K562 (cell line): Measurements from ENCODE around the gene LRRC4C. TPM values are rescaled to one million over a fixed set of nuclear protein-coding genes. Genes with fewer than 3 reads are reported as not detected.

Source experiments
- ATAC-seq: fragments of 200-7000 bp; cut with Tn5 transposase; 3 replicates; pipeline ENCODE4 v1.9.1; 2020; ENCODE audit warnings: moderate library complexity
- BruUV-seq: library from RNA; stranded (reverse); fragments of 400-500 nt; replicated peaks from 2 replicates; lab custom pipeline; 2021; lab: Mats Ljungman, UMichigan
- CTCF ChIA-PET: fragments of 300-600 bp; formaldehyde crosslinking; extraction: SDS; loops from one replicate; lab custom pipeline; 2021; ENCODE audit warnings: low intra/inter-chr PET ratio; lab: Yijun Ruan, JAX
- POLR2A ChIA-PET: fragments of 300-600, 350-650 bp; sonication (Branson Sonifier 250); formaldehyde crosslinking; extraction: SDS; loops from one replicate; lab custom pipeline; 2021; ENCODE audit warnings: antibody characterized with exemption, inconsistent platforms; lab: Yijun Ruan, JAX
- DNase-seq, 4 experiments: peaks; one replicate each; pipeline versions ENCODE4 v3.0.0 to v3.0.0-alpha.2; 2011 to 2018; ENCODE audit warnings: low spot score in 3 of 4, mixed read lengths in 3 of 4; ENCODE audit errors: extremely low read depth in 1 of 4
- FAIRE-seq: peaks from 2 replicates; lab custom pipeline; 2011; peaks lifted over from hg19 to GRCh38; lab: Jason Lieb, UNC
- H2AFZ ChIP-seq: 2 replicates; pipeline ENCODE4 v1.6.0; 2011; ENCODE audit warnings: low read depth, low read length, control low read depth, inconsistent platforms
- H3K27ac ChIP-seq: fragments of 200-600 bp; 3 replicates; pipeline ENCODE4 v1.8.0; 2011; ENCODE audit warnings: low read depth, mild to moderate bottlenecking, control low read depth, inconsistent platforms, low read length, moderate library complexity, mixed read lengths; ENCODE audit errors: extremely low read depth
- H3K27me3 ChIP-seq, 2 experiments: fragments of 300-600 bp in 1 of 2; 2 replicates in 1 of 2; 3 replicates in 1 of 2; pipeline versions ENCODE4 v1.6.0 to v1.8.0; 2011; ENCODE audit warnings: inconsistent platforms in 2 of 2, low read length in 2 of 2, mild to moderate bottlenecking in 1 of 2, mixed read lengths in 1 of 2, moderate library complexity in 1 of 2; ENCODE audit not compliant: control insufficient read depth in 2 of 2, insufficient read depth in 2 of 2
- H3K36me3 ChIP-seq: fragments of 300-600 bp; 3 replicates; pipeline ENCODE4 v1.8.0; 2011; ENCODE audit warnings: mild to moderate bottlenecking, low read length, inconsistent platforms; ENCODE audit not compliant: control insufficient read depth, insufficient read depth
- H3K4me1 ChIP-seq, 2 experiments: fragments of 200-600 bp in 1 of 2; replicated peaks in 1 of 2; 2 replicates in 1 of 2; 3 replicates in 1 of 2; pipeline versions ENCODE4 v1.5.1 to v1.8.0; 2011; ENCODE audit warnings: inconsistent platforms in 2 of 2, low read length in 2 of 2, mild to moderate bottlenecking in 1 of 2, mixed read lengths in 1 of 2, moderate library complexity in 1 of 2; ENCODE audit not compliant: control insufficient read depth in 2 of 2, insufficient read depth in 2 of 2
- H3K4me2 ChIP-seq: 2 replicates; pipeline ENCODE4 v1.6.1; 2011; ENCODE audit warnings: low read length, control low read depth, inconsistent platforms, mixed read lengths; ENCODE audit not compliant: insufficient read depth
- H3K4me3 ChIP-seq: fragments of 200-600 bp; sonication (generic), shearing (Covaris generic); 2 replicates; pipeline ENCODE4 v1.5.1; 2016; ENCODE audit warnings: control low read depth, inconsistent platforms
- H3K79me2 ChIP-seq: fragments of 200-600 bp; 3 replicates; pipeline ENCODE4 v1.8.0; 2011; ENCODE audit warnings: low read length, inconsistent platforms; ENCODE audit not compliant: control insufficient read depth, insufficient read depth
- H3K9ac ChIP-seq, 2 experiments: 2 replicates each; pipeline versions ENCODE4 v1.6.0 to v1.6.1; 2011; ENCODE audit warnings: low read depth in 2 of 2, low read length in 2 of 2, control low read depth in 1 of 2, inconsistent platforms in 1 of 2, mild to moderate bottlenecking in 1 of 2, mixed read lengths in 1 of 2; ENCODE audit not compliant: insufficient read depth in 1 of 2
- H3K9me1 ChIP-seq: one replicate; pipeline ENCODE4 v1.6.0; 2011; ENCODE audit warnings: inconsistent platforms, mild to moderate bottlenecking, low read length, moderate library complexity; ENCODE audit not compliant: control insufficient read depth, insufficient read depth
- H3K9me3 ChIP-seq: replicated peaks from 2 replicates; pipeline ENCODE4 v1.5.1; 2011; ENCODE audit warnings: low read depth, low read length, inconsistent platforms; ENCODE audit not compliant: control insufficient read depth, insufficient read depth
- H4K20me1 ChIP-seq: replicated peaks from 2 replicates; pipeline ENCODE4 v1.6.1; 2011; ENCODE audit warnings: low read length, inconsistent platforms, mixed read lengths; ENCODE audit not compliant: control insufficient read depth, insufficient read depth
- ATF7 ChIP-seq: fragments of 450-650 bp; IDR thresholded peaks from 2 replicates; pipeline ENCODE4 v1.7.1; 2014; ENCODE audit warnings: mild to moderate bottlenecking, moderate library complexity
- BRD9 ChIP-seq: fragments of 450-650 bp; IDR thresholded peaks from 2 replicates; pipeline ENCODE4 v1.6.1; 2018; ENCODE audit warnings: low read depth; ENCODE audit not compliant: partially characterized antibody
- ETV6 ChIP-seq, 3 experiments: fragments of 150-350 bp in 1 of 3; sonication (generic) in 1 of 3; formaldehyde crosslinking in 1 of 3; IDR thresholded peaks; 2 replicates each; pipeline versions ENCODE4 v1.6.1 to v1.8.0; 2014 to 2022; ENCODE audit warnings: borderline replicate concordance in 2 of 3, low read depth in 2 of 3, antibody characterized with exemption in 1 of 3, low read length in 1 of 3, mild to moderate bottlenecking in 1 of 3, missing genetic modification reagents in 1 of 3
- FOS ChIP-seq: IDR thresholded peaks from 3 replicates; pipeline ENCODE4 v1.6.1; 2011; ENCODE audit not compliant: insufficient read length; ENCODE audit errors: extremely low read depth
- GTF2A2 ChIP-seq: IDR thresholded peaks from 2 replicates; pipeline ENCODE4 v1.6.1; 2016; ENCODE audit warnings: mild to moderate bottlenecking, missing genetic modification characterization, missing compliant biosample characterization
- IRF2 ChIP-seq: sonication (generic); formaldehyde crosslinking; IDR thresholded peaks from 2 replicates; pipeline ENCODE4 v1.8.1; 2022; ENCODE audit warnings: mild to moderate bottlenecking, missing genetic modification reagents
- MBD1 ChIP-seq: fragments of 250-450 bp; sonication (Bioruptor Pico); IDR thresholded peaks from 2 replicates; pipeline ENCODE4 v1.8.0; 2022; ENCODE audit warnings: inconsistent platforms
- PBX2 ChIP-seq, 2 experiments: IDR thresholded peaks in 1 of 2; conservative IDR thresholded peaks in 1 of 2; 2 replicates each; pipeline ENCODE4 v1.6.1; 2016; ENCODE audit warnings: low read depth in 2 of 2, mild to moderate bottlenecking in 1 of 2, missing compliant biosample characterization in 1 of 2, missing genetic modification characterization in 1 of 2, moderate library complexity in 1 of 2
- SAFB ChIP-seq: fragments of 200-400 bp; formaldehyde crosslinking; IDR thresholded peaks from 2 replicates; pipeline ENCODE4 v1.6.1; 2017; ENCODE audit warnings: low read depth, low read length, borderline replicate concordance
- TCF7 ChIP-seq: sonication (generic); IDR thresholded peaks from 2 replicates; pipeline ENCODE4 v1.6.1; 2016; ENCODE audit warnings: antibody characterized with exemption, borderline replicate concordance
- ZHX1 ChIP-seq: fragments of 150-350 bp; conservative IDR thresholded peaks from 2 replicates; pipeline ENCODE4 v1.6.1; 2014; ENCODE audit warnings: low read length
- ZNF143 ChIP-seq: sonication (generic); formaldehyde crosslinking; IDR thresholded peaks from 2 replicates; pipeline ENCODE4 v1.9.0; 2022; ENCODE audit warnings: mild to moderate bottlenecking, missing genetic modification reagents
- ZNF511 ChIP-seq: sonication (generic); formaldehyde crosslinking; IDR thresholded peaks from 2 replicates; pipeline ENCODE4 v1.8.0; 2022; ENCODE audit warnings: mild to moderate bottlenecking, missing genetic modification reagents
- WGBS: fragments of 100-300 bp; shearing (Covaris generic); methylation state at CpG from one replicate; pipeline ENCODE4 v1.1.6; 2016; ENCODE audit warnings: low coverage, mixed read lengths; ENCODE audit not compliant: insufficient coverage; ENCODE audit errors: missing lambda C conversion rate; 5-methylcytosine and 5-hydroxymethylcytosine counted together
- in situ Hi-C: fragments of 300-500 bp; cut with MboI; formaldehyde crosslinking; loops from 4 replicates; pipeline ENCODE4 v1.15.0; 2018; ENCODE audit warnings: inconsistent platforms, mixed read lengths
- intact Hi-C: fragments of 100-400 bp; cut with micrococcal nuclease; formaldehyde crosslinking; loops from 2 replicates; pipeline ENCODE4 v1.14.2; 2022
- polyA plus RNA-seq, 8 experiments: library from polyadenylated mRNA; depleted of rRNA in 4 of 8; stranded (reverse) in 5 of 8; unstranded in 3 of 8; fragments of >200 nt; fragmentation: Nextera tagmentation in 2 of 8; fragmentation: Illumina TruSeq in 1 of 8; extraction: Ambion mirVana in 2 of 8; extraction: Trizol in 1 of 8; gene quantifications; 2 replicates each; pipeline versions ENCODE4 v1.2.1 to v1.2.3, GENCODE V29; 2011 to 2014; ENCODE audit warnings: inconsistent platforms in 1 of 8, missing spikeins in 1 of 8
- total RNA-seq, 7 experiments: library from RNA; depleted of rRNA in 6 of 7; stranded (reverse); fragments of >200 nt in 6 of 7; fragmentation: Illumina TruSeq in 2 of 7; extraction: Trizol in 2 of 7; gene quantifications; 2 replicates each; pipeline versions ENCODE4 v1.2.1 to v1.2.3, GENCODE V29; 2011 to 2021; ENCODE audit warnings: low replicate concordance in 1 of 7

LRRC4C gene
- total and polyA plus RNA-seq, 9 of the 15 experiments (the other 6 are each of a cell fraction or from before 2014, with no cell fraction given) = not detected

GRCh38 chr11:40236526-40236925 lies 1222.9 kb downstream of the LRRC4C start (continued):
- no peak for TF ChIP-seq ETV6 (IDR thresholded peaks at IDR 0.05; ENCODE audit: borderline replicate concordance in 1 of 2, low read depth in 2 of 2, low read length in 1 of 2)
- no peak for TF ChIP-seq ETV6 (CRISPR knock-in tag; IDR thresholded peaks at IDR 0.05; ENCODE audit: borderline replicate concordance)
- no peak for TF ChIP-seq ZNF143 (CRISPR knock-in tag)
- TF ChIP-seq SAFB = no peak
- TF ChIP-seq GTF2A2 = no peak
- no peak for TF ChIP-seq ZHX1
- TF ChIP-seq IRF2 (CRISPR knock-in tag) = no peak
- TF ChIP-seq, all 486 proteins: peak for 0

GRCh38 chr11:40235841-40236240 lies 1223.6 kb downstream of the LRRC4C start:
- DNase-seq (no peak), ATAC-seq (no peak), FAIRE-seq (no peak)
- H2AFZ ChIP-seq = no peak overlapping the region
- no peak overlapping the region for H3K9ac ChIP-seq
- no peaks in the 10 kb centered on the region for H3K36me3 ChIP-seq
- no peaks in the 10 kb centered on the region for H3K4me1 ChIP-seq
- no peaks in the 10 kb centered on the region for H4K20me1 ChIP-seq
- H3K27me3 ChIP-seq = no peaks in the 10 kb centered on the region
- intact Hi-C loops = no loop called here
- no peak overlapping the region for H3K4me3 ChIP-seq
- CTCF ChIA-PET = no interaction called here
- WGBS = 4% methylated on average over 3 of the region's 3 CpGs
- H3K9me3 ChIP-seq = no peaks in the 10 kb centered on the region
- no peak overlapping the region for H3K4me2 ChIP-seq
- H3K79me2 ChIP-seq = no peaks in the 10 kb centered on the region
- H3K9me1 ChIP-seq = no peaks in the 10 kb centered on the region
- POLR2A ChIA-PET = interaction anchor here (0.6 kb wide), 1 partner anchor 91 kb away, joined by 3 read pairs; no protein-coding TSS in a partner anchor
- BruUV-seq = no TSS peak
- no peak overlapping the region for H3K27ac ChIP-seq
- in situ Hi-C loops = no loop called here
- TF ChIP-seq MBD1 (no peak), BRD9 (no peak), ZNF511 (CRISPR knock-in tag) (no peak), TCF7 (no peak), PBX2 (CRISPR knock-in tag; IDR thresholded peaks at IDR 0.05; ENCODE audit: low read depth) (no peak), PBX2 (tag; conservative IDR thresholded peaks at IDR 0.05; ENCODE audit: low read depth) (no peak), ATF7 (no peak), FOS (no peak)
